Measurements from ENCODE around the gene ACSL6.

Gene ACSL6

DNA sequence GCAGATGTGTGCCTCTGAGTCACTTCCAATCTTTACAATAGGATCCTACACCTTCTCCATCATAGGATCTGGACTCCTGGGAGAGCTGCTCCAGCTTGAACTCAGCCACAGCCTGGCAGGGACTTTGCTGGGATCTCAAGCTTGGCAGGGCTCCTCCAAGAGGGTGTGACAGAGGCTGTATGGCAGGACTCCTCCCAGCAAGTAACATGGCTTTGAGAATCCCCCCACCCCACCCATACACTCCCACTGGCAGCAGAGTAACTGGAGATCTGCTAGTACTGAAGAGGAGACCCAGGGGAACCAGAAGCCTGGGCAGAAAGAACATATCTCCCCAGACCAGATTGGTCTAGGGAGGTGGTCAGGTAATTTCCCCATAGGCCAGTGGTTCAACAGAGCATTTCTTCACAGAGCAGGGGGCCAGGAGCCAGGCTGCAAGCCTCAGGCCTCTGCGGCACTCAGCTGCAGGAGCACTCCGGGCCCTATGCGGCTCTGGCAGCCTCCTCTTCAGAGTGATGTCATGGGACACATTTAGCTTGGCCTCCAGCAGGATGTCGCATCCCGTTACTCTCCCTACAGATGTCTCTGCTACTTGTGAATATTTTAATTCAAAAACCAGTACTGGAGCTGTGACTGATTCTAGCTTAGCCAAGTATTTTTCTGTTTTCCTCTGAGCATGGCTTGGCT, 1.7 kb upstream of the ACSL6 start (continued):
- TF ChIP-seq ZNF555 (tag by site-specific recombination; conservative IDR thresholded peaks at IDR 0.05) (no peak), ZNF311 (tag by site-specific recombination; IDR thresholded peaks at IDR 0.05; ENCODE audit: borderline replicate concordance) (no peak), TRIM28 (IDR thresholded peaks at IDR 0.05; ENCODE audit: borderline replicate concordance, low read length) (no peak), ZNF623 (tag by site-specific recombination; IDR thresholded peaks at IDR 0.05) (no peak)

GRCh38 chr5:132012371-132013005, 1.0 kb upstream of the ACSL6 start:
- ChIA-PET POLR2A (no interaction called here), CTCF (interaction anchor here (0.7 to 1.2 kb wide), 5 partner anchors 14 to 424 kb away, joined by 3 to 5 read pairs (median 3); no protein-coding TSS in a partner anchor)
- no peaks in the 10 kb centered on the region for H3K36me3 ChIP-seq (ENCODE audit: control insufficient read depth in 2 of 2, insufficient read depth in 1 of 2, low read length in 2 of 2)
- no peaks in the 10 kb centered on the region for H3K9me3 ChIP-seq (ENCODE audit: control insufficient read depth, insufficient read depth, low read depth, low read length)
- H3K4me1 ChIP-seq (ENCODE audit: control insufficient read depth, insufficient read depth, low read length), result no peaks in the 10 kb centered on the region; the same call in 1 of the 2 replicates
- no peak overlapping the region for H3K4me3 ChIP-seq (ENCODE audit: low read depth, low read length)
- H3K27ac ChIP-seq (ENCODE audit: extremely low read depth, low read depth, low read length), result no peak overlapping the region
- no peak for TF ChIP-seq PATZ1 (tag by site-specific recombination; IDR thresholded peaks at IDR 0.05)
- TF ChIP-seq ZNF561 (tag by site-specific recombination; IDR thresholded peaks at IDR 0.05; ENCODE audit: borderline replicate concordance), result no peak
- TF ChIP-seq, protein P1, sequence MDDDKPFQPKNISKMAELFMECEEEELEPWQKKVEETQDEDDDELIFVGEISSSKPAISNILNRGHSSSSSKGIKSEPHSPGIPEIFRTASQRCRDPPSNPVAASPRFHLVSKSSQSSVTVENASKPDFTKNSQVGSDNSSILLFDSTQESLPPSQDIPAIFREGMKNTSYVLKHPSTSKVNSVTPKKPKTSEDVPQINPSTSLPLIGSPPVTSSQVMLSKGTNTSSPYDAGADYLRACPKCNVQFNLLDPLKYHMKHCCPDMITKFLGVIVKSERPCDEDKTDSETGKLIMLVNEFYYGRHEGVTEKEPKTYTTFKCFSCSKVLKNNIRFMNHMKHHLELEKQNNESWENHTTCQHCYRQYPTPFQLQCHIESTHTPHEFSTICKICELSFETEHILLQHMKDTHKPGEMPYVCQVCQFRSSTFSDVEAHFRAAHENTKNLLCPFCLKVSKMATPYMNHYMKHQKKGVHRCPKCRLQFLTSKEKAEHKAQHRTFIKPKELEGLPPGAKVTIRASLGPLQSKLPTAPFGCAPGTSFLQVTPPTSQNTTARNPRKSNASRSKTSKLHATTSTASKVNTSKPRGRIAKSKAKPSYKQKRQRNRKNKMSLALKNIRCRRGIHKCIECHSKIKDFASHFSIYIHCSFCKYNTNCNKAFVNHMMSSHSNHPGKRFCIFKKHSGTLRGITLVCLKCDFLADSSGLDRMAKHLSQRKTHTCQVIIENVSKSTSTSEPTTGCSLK (tag by site-specific recombination; IDR thresholded peaks at IDR 0.05), result no peak
- TF ChIP-seq REST (tag by site-specific recombination; IDR thresholded peaks at IDR 0.05), result peak; percentile 99
- TF ChIP-seq, protein P2, sequence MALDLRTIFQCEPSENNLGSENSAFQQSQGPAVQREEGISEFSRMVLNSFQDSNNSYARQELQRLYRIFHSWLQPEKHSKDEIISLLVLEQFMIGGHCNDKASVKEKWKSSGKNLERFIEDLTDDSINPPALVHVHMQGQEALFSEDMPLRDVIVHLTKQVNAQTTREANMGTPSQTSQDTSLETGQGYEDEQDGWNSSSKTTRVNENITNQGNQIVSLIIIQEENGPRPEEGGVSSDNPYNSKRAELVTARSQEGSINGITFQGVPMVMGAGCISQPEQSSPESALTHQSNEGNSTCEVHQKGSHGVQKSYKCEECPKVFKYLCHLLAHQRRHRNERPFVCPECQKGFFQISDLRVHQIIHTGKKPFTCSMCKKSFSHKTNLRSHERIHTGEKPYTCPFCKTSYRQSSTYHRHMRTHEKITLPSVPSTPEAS (tag by site-specific recombination; IDR thresholded peaks at IDR 0.05), result no peak
- TF ChIP-seq, protein P3, sequence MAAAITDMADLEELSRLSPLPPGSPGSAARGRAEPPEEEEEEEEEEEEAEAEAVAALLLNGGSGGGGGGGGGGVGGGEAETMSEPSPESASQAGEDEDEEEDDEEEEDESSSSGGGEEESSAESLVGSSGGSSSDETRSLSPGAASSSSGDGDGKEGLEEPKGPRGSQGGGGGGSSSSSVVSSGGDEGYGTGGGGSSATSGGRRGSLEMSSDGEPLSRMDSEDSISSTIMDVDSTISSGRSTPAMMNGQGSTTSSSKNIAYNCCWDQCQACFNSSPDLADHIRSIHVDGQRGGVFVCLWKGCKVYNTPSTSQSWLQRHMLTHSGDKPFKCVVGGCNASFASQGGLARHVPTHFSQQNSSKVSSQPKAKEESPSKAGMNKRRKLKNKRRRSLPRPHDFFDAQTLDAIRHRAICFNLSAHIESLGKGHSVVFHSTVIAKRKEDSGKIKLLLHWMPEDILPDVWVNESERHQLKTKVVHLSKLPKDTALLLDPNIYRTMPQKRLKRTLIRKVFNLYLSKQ (tag by site-specific recombination; IDR thresholded peaks at IDR 0.05; ENCODE audit: borderline replicate concordance), result no peak
- no peak for TF ChIP-seq ZNF248 (tag by site-specific recombination; IDR thresholded peaks at IDR 0.05)
- TF ChIP-seq ZBTB1 (tag by site-specific recombination; IDR thresholded peaks at IDR 0.05), result no peak
- no peak for TF ChIP-seq ZNF549 (tag by site-specific recombination; IDR thresholded peaks at IDR 0.05)
- TF ChIP-seq MYNN (tag by site-specific recombination; IDR thresholded peaks at IDR 0.05; ENCODE audit: borderline replicate concordance), result no peak
- TF ChIP-seq PRDM1 (tag by site-specific recombination; IDR thresholded peaks at IDR 0.05), result no peak
- no peak for TF ChIP-seq ZSCAN16 (tag by site-specific recombination; IDR thresholded peaks at IDR 0.05)
- TF ChIP-seq MEIS1 (CRISPR knock-in tag; IDR thresholded peaks at IDR 0.05; ENCODE audit: borderline replicate concordance), result no peak
- TF ChIP-seq ZEB2 (tag by site-specific recombination; IDR thresholded peaks at IDR 0.05), result no peak
- TF ChIP-seq SCRT1 (tag by site-specific recombination; IDR thresholded peaks at IDR 0.05; ENCODE audit: borderline replicate concordance), result peak; percentile 62; the same call in 1 of the 2 replicates
- TF ChIP-seq IKZF3 (tag by site-specific recombination; IDR thresholded peaks at IDR 0.05), result no peak
- TF ChIP-seq ZNF366 (tag by site-specific recombination; conservative IDR thresholded peaks at IDR 0.05), result no peak
- TF ChIP-seq SP2 (tag by site-specific recombination; IDR thresholded peaks at IDR 0.05), result no peak
- TF ChIP-seq ZNF530 (tag by site-specific recombination; IDR thresholded peaks at IDR 0.05; ENCODE audit: low read depth), result no peak
- no peak for TF ChIP-seq ZNF639 (tag by site-specific recombination; IDR thresholded peaks at IDR 0.05)

Measured in HEK293 (cell line).